ENCODE measurements around the gene CCNI. TPM values are rescaled to one million over a fixed set of nuclear protein-coding genes. Genes with fewer than 3 reads are reported as not detected.

CCNI gene
- 300 and 322 TPM in 2 replicates for total RNA-seq
- long read RNA-seq, transcript CCNI-201 (7 exons, 2,772 nt): major isoform, 30 of 52 reads
- long read RNA-seq, partial matches to known transcripts: 20 of 52 reads
- long read RNA-seq, other reads (novel, unspliced or antisense): 2 of 52 reads

GRCh38 chr4:77075869-77076799 lies at the start of gene CCNI:
CCNI (minus strand) TSS chr4:77075989; CDS start chr4:77066362, 9,627 bp downstream.
- H3K4me3 Mint-ChIP-seq (ENCODE audit: low read depth): no peak within 1 kb of the TSS
- no peaks in the 10 kb centered on the region for H3K36me3 Mint-ChIP-seq (ENCODE audit: insufficient read depth)
- peaks cover 17% of the 10 kb centered on the region for H3K4me1 Mint-ChIP-seq (ENCODE audit: low read depth)
- H3K27ac Mint-ChIP-seq: peak within 1 kb of the TSS; percentile 100
- no peak for TF ChIP-seq CTCF (IDR thresholded peaks at IDR 0.05; ENCODE audit: unreplicated experiment)
- no peaks in the 10 kb centered on the region for H3K9me3 Mint-ChIP-seq (ENCODE audit: low read depth)
- peak; percentile 94 for DNase-seq (ENCODE audit: low spot score, unreplicated experiment)
- no peaks in the 10 kb centered on the region for H3K27me3 Mint-ChIP-seq

- Mint-ChIP-seq H3K9me3 (ENCODE audit: low read depth) (peaks cover 2% of the 10 kb centered on the region), H3K36me3 (ENCODE audit: insufficient read depth) (no peaks in the 10 kb centered on the region), H3K4me1 (ENCODE audit: low read depth) (peaks cover 5% of the 10 kb centered on the region), H3K4me3 (ENCODE audit: low read depth) (no peak overlapping the region), H3K27ac (no peak overlapping the region), H3K27me3 (peaks cover 5% of the 10 kb centered on the region)
- TF ChIP-seq CTCF (IDR thresholded peaks at IDR 0.05; ENCODE audit: unreplicated experiment): no peak
- DNase-seq (ENCODE audit: low spot score, unreplicated experiment): no peak
Observed at GRCh38 chr4:77124576-77124975, 48.8 kb upstream of the CCNI start.

GRCh38 chr4:77123411-77123810 lies 47.6 kb upstream of the CCNI start:
- no peak for DNase-seq (ENCODE audit: low spot score, unreplicated experiment)
- peaks cover 5% of the 10 kb centered on the region for H3K4me1 Mint-ChIP-seq (ENCODE audit: low read depth)
- TF ChIP-seq CTCF (IDR thresholded peaks at IDR 0.05; ENCODE audit: unreplicated experiment): no peak
- H3K9me3 Mint-ChIP-seq (ENCODE audit: low read depth): no peaks in the 10 kb centered on the region
- no peak overlapping the region for H3K27ac Mint-ChIP-seq
- H3K36me3 Mint-ChIP-seq (ENCODE audit: insufficient read depth): no peaks in the 10 kb centered on the region
- no peak overlapping the region for H3K4me3 Mint-ChIP-seq (ENCODE audit: low read depth)
- H3K27me3 Mint-ChIP-seq: peaks cover 5% of the 10 kb centered on the region

GRCh38 chr4:77122656-77123055 lies 46.9 kb upstream of the CCNI start:
- no peaks in the 10 kb centered on the region for H3K9me3 Mint-ChIP-seq (ENCODE audit: low read depth)
- H3K27me3 Mint-ChIP-seq: peaks cover 3% of the 10 kb centered on the region
- peaks cover 5% of the 10 kb centered on the region for H3K4me1 Mint-ChIP-seq (ENCODE audit: low read depth)
- no peak overlapping the region for H3K4me3 Mint-ChIP-seq (ENCODE audit: low read depth)
- no peaks in the 10 kb centered on the region for H3K36me3 Mint-ChIP-seq (ENCODE audit: insufficient read depth)
- peak overlapping the region; percentile 44 for H3K27ac Mint-ChIP-seq
- no peak for DNase-seq (ENCODE audit: low spot score, unreplicated experiment)
- no peak for TF ChIP-seq CTCF (IDR thresholded peaks at IDR 0.05; ENCODE audit: unreplicated experiment)

- no peaks in the 10 kb centered on the region for H3K27me3 Mint-ChIP-seq
- no peaks in the 10 kb centered on the region for H3K36me3 Mint-ChIP-seq (ENCODE audit: insufficient read depth)
- H3K4me3 Mint-ChIP-seq (ENCODE audit: low read depth): no peak overlapping the region
- no peak for DNase-seq (ENCODE audit: low spot score, unreplicated experiment)
- no peaks in the 10 kb centered on the region for H3K9me3 Mint-ChIP-seq (ENCODE audit: low read depth)
- no peak overlapping the region for H3K27ac Mint-ChIP-seq
- no peak for TF ChIP-seq CTCF (IDR thresholded peaks at IDR 0.05; ENCODE audit: unreplicated experiment)
- H3K4me1 Mint-ChIP-seq (ENCODE audit: low read depth): peaks cover 5% of the 10 kb centered on the region
Observed at GRCh38 chr4:77121736-77122240, 46.0 kb upstream of the CCNI start.

Measured in progenitor cell of endocrine pancreas (in vitro differentiated cells).